ENCODE results near the gene GPC3. TPM values are rescaled to one million over a fixed set of nuclear protein-coding genes. Genes with fewer than 3 reads are reported as not detected.

Gene GPC3
- total and polyA plus RNA-seq, 2 of the 4 experiments (the other 2 are of a cell fraction), result not detected

- dilution Hi-C loops (cut with HindIII; ENCODE audit: low sequenced_read_pairs, unreplicated experiment) (no loop called here), intact Hi-C loops (cut with micrococcal nuclease) (no loop called here), in situ Hi-C loops (cut with MboI; ENCODE audit: low sequenced_read_pairs) (no loop called here)
- Histone ChIP-seq H3K9me3 (ENCODE audit: control insufficient read depth, insufficient read depth, low read length) (no peaks in the 10 kb centered on the region), H3K27me3 (ENCODE audit: control insufficient read depth, insufficient read depth, low read length) (no peaks in the 10 kb centered on the region; the same call in none of the 2 replicates), H3K9ac (ENCODE audit: low read depth, low read length) (no peak overlapping the region), H4K5ac (ENCODE audit: low read depth, low read length) (no peak overlapping the region), H3K23ac (ENCODE audit: low read depth, low read length) (no peak overlapping the region), H2BK15ac (ENCODE audit: low read depth, low read length) (no peak overlapping the region), H2BK5ac (ENCODE audit: low read depth, low read length, poor library complexity, severe bottlenecking) (no peak overlapping the region), H4K20me1 (ENCODE audit: insufficient read depth, low read length) (no peaks in the 10 kb centered on the region), H3K27ac (ENCODE audit: insufficient read depth, low read length) (no peak overlapping the region), H3K79me1 (ENCODE audit: low read depth in 1 of 2, low read length in 2 of 2) (no peaks in the 10 kb centered on the region), H3K36me3 (ENCODE audit: control insufficient read depth, insufficient read depth, low read length) (no peaks in the 10 kb centered on the region), H4K8ac (ENCODE audit: low read depth in 2 of 2, low read length in 2 of 2) (no peak overlapping the region), H3K4ac (ENCODE audit: low read depth, low read length) (no peak overlapping the region), H3K4me3 (ENCODE audit: insufficient read depth, low read depth, low read length) (no peak overlapping the region), H3K9me1 (ENCODE audit: insufficient read depth, low read length) (no peaks in the 10 kb centered on the region), H3K56ac (ENCODE audit: extremely low read depth, insufficient read depth, low read length) (no peak overlapping the region), H3K18ac (ENCODE audit: low read depth, low read length) (no peak overlapping the region), H2AFZ (replicated peaks; ENCODE audit: low read length, poor library complexity) (no peak overlapping the region), H3K4me1 (ENCODE audit: control insufficient read depth, insufficient read depth, low read length) (no peaks in the 10 kb centered on the region), H2AK9ac (replicated peaks; ENCODE audit: low read depth, low read length, poor library complexity) (no peak overlapping the region), H4K91ac (ENCODE audit: insufficient read depth, low read depth, low read length) (no peak overlapping the region), H2AK5ac (ENCODE audit: low read depth, low read length) (no peak overlapping the region), H2BK20ac (ENCODE audit: low read depth, low read length) (no peak overlapping the region), H3K4me2 (ENCODE audit: low read depth, low read length) (no peak overlapping the region), H3K14ac (replicated peaks; ENCODE audit: low read depth, low read length) (no peak overlapping the region), H2BK120ac (ENCODE audit: low read depth, low read length) (no peak overlapping the region)
- ATAC-seq (ENCODE audit: low read depth) (no peak), DNase-seq (no peak)
- ChIA-PET POLR2A (ENCODE audit: unreplicated experiment) (no interaction called here), CTCF (no interaction called here)
- no TSS peak for BruUV-seq (replicated peaks)
- WGBS, 2 experiments (ENCODE audit: extremely low coverage in 2 of 2, insufficient read length in 1 of 2), result no CpG with 5 or more reads among the region's 4 CpGs
- TF ChIP-seq SMC3 (IDR thresholded peaks at IDR 0.05; ENCODE audit: low read depth, low read length), result no peak
- no peak for TF ChIP-seq POLR2A (IDR thresholded peaks at IDR 0.05; ENCODE audit: low read depth, low read length)
- no peak for TF ChIP-seq USF2 (IDR thresholded peaks at IDR 0.05; ENCODE audit: low read depth, low read length)
- TF ChIP-seq MAFK (IDR thresholded peaks at IDR 0.05; ENCODE audit: low read depth, low read length), result no peak
- TF ChIP-seq CEBPB (IDR thresholded peaks at IDR 0.05; ENCODE audit: low read depth, low read length), result no peak
- no peak for TF ChIP-seq FOS (IDR thresholded peaks at IDR 0.05; ENCODE audit: low read depth, low read length)
- no peak for TF ChIP-seq CHD1 (IDR thresholded peaks at IDR 0.05; ENCODE audit: low read depth, low read length)
Measured at GRCh38 chrX:133926809-133927208, 58.6 kb downstream of the GPC3 start.

All from IMR-90 (cell line).